Natural killer cell (primary cell): ENCODE results near the gene SGMS2. TPM values are rescaled to one million over a fixed set of nuclear protein-coding genes. Genes with fewer than 3 reads are reported as not detected.

Source experiments
- ATAC-seq, 3 donors: fragments of 150-1000 bp in 2 of 3; fragments of 200-7000 bp in 1 of 3; cut with Tn5 transposase; 1 replicate in 1 of 3; 2 replicates in 2 of 3; pipeline ENCODE4 v1.10.0; 2021; ENCODE audit warnings: mild to moderate bottlenecking in 2 of 3, moderate library complexity in 2 of 3
- DNase-seq, 2 donors: peaks; one replicate each; pipeline versions ENCODE4 v3.0.0 to v3.0.0-alpha.2; 2013 to 2021; ENCODE audit warnings: mixed read lengths in 1 of 2
- H3K27ac ChIP-seq: one replicate; pipeline ENCODE4 v1.5.1; 2013; ENCODE audit warnings: mild to moderate bottlenecking, low read length
- H3K27me3 ChIP-seq: one replicate; pipeline ENCODE4 v1.6.1; 2013; ENCODE audit warnings: low read length; ENCODE audit not compliant: control insufficient read depth, insufficient read depth
- H3K36me3 ChIP-seq: one replicate; pipeline ENCODE4 v1.6.1; 2013; ENCODE audit warnings: low read length; ENCODE audit not compliant: control insufficient read depth, insufficient read depth
- H3K4me1 ChIP-seq: one replicate; pipeline ENCODE4 v1.6.1; 2013; ENCODE audit warnings: low read length; ENCODE audit not compliant: control insufficient read depth, insufficient read depth
- H3K4me3 ChIP-seq: one replicate; pipeline ENCODE4 v1.5.1; 2013; ENCODE audit warnings: low read length
- H3K9me3 ChIP-seq: one replicate; pipeline ENCODE4 v1.6.1; 2013; ENCODE audit warnings: low read length; ENCODE audit not compliant: control insufficient read depth, insufficient read depth
- H3K27ac Mint-ChIP-seq, 2 donors: one replicate each; pipeline ENCODE4 v1.8.0; 2022; ENCODE audit warnings: mild to moderate bottlenecking in 2 of 2, mixed read lengths in 2 of 2, moderate library complexity in 1 of 2
- H3K27me3 Mint-ChIP-seq, 2 donors: one replicate each; pipeline ENCODE4 v1.8.0; 2022; ENCODE audit warnings: low read depth in 2 of 2, mixed read lengths in 2 of 2
- H3K36me3 Mint-ChIP-seq: one replicate; pipeline ENCODE4 v1.8.0; 2022; ENCODE audit warnings: mixed read lengths
- H3K4me1 Mint-ChIP-seq, 2 donors: one replicate each; pipeline ENCODE4 v1.8.0; 2022; ENCODE audit warnings: mixed read lengths in 2 of 2
- H3K4me3 Mint-ChIP-seq: one replicate; pipeline ENCODE4 v1.8.0; 2022; ENCODE audit warnings: mild to moderate bottlenecking, moderate library complexity, mixed read lengths
- H3K9me3 Mint-ChIP-seq, 2 donors: one replicate each; pipeline ENCODE4 v1.8.0; 2022; ENCODE audit warnings: mixed read lengths in 2 of 2
- WGBS: methylation state at CpG from one replicate; pipeline ENCODE4 v1.1.7; 2013; ENCODE audit warnings: missing lambda C conversion rate; ENCODE audit not compliant: insufficient coverage; 5-methylcytosine and 5-hydroxymethylcytosine counted together
- intact Hi-C: fragments of 100-400 bp; cut with micrococcal nuclease; formaldehyde crosslinking; loops from one replicate; pipeline ENCODE4 v1.14.2; 2022
- total RNA-seq, 4 donors: library from RNA; stranded (reverse); fragments of 120-200 nt in 1 of 4; gene quantifications; one replicate each; pipeline versions ENCODE4 v1.2.3 to v1.2.4, GENCODE V29; 2013 to 2022
- TF ChIP-seq, protein P1 (sequence below): fragments of 200-600 bp; IDR thresholded peaks from one replicate; pipeline ENCODE4 v1.8.0; 2022; ENCODE audit warnings: antibody characterized with exemption

Gene SGMS2
- total RNA-seq, 3 donors from 2014 or later (not counting 1 experiment from before 2014, with no cell fraction given), result 0.16 to 0.98 (median 0.54) TPM

DNA sequence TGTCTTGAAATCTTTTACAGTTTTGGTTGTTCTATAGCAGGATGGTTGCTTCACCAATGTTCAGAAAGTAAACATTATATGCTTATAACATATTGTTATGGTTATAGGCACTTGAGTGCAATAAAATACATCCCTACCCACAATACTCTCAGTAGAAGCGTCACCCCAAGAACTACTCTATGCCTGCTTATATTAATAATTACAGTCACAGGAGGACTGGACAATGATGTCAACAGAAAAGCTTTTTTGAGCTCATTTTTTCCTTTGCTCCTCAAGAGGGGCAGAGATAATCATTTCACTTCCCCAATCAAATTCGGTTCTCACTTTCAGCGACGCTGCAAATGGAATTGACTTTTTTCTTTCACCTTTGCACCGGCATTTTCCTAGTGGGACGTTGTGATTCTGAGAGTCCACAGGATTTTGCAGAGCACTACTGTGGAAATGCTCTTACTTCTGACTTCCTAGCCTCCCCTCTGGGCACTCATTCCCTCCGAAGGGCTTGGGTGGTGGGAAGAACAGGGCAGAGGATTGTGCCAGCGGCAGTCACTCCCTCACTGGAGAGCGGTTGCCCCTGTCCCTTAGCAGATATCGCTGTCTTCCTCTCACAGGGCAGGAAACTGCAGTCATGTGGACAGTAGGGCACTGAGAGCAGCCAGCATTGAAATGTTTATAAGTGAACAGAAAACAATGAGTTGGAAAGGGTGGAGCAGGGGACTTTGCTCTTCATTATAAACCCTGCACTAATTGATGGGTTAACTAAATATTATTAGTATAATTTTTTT lies 24.9 kb upstream of the SGMS2 start:
- Mint-ChIP-seq H3K9me3 (no peaks in the 10 kb centered on the region), H3K36me3 (no peaks in the 10 kb centered on the region), H3K27me3 (peaks cover 16 to 34% of the 10 kb centered on the region in 2 donors), H3K4me1 (no peaks in the 10 kb centered on the region), H3K27ac (no peak overlapping the region), H3K4me3 (no peak overlapping the region)
- ATAC-seq (peak in 1 of 3 donors; percentile 35), DNase-seq (no peak)
- H3K4me1 ChIP-seq, result no peaks in the 10 kb centered on the region
- TF ChIP-seq, protein P1, sequence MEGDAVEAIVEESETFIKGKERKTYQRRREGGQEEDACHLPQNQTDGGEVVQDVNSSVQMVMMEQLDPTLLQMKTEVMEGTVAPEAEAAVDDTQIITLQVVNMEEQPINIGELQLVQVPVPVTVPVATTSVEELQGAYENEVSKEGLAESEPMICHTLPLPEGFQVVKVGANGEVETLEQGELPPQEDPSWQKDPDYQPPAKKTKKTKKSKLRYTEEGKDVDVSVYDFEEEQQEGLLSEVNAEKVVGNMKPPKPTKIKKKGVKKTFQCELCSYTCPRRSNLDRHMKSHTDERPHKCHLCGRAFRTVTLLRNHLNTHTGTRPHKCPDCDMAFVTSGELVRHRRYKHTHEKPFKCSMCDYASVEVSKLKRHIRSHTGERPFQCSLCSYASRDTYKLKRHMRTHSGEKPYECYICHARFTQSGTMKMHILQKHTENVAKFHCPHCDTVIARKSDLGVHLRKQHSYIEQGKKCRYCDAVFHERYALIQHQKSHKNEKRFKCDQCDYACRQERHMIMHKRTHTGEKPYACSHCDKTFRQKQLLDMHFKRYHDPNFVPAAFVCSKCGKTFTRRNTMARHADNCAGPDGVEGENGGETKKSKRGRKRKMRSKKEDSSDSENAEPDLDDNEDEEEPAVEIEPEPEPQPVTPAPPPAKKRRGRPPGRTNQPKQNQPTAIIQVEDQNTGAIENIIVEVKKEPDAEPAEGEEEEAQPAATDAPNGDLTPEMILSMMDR, result no peak
- 36% methylated on average over 10 of the region's 10 CpGs for WGBS
- H3K27me3 ChIP-seq, result no peaks in the 10 kb centered on the region
- intact Hi-C loops, result no loop called here
- H3K4me3 ChIP-seq, result no peak overlapping the region
- no peak overlapping the region for H3K27ac ChIP-seq
- H3K36me3 ChIP-seq, result no peaks in the 10 kb centered on the region
- no peaks in the 10 kb centered on the region for H3K9me3 ChIP-seq

DNA sequence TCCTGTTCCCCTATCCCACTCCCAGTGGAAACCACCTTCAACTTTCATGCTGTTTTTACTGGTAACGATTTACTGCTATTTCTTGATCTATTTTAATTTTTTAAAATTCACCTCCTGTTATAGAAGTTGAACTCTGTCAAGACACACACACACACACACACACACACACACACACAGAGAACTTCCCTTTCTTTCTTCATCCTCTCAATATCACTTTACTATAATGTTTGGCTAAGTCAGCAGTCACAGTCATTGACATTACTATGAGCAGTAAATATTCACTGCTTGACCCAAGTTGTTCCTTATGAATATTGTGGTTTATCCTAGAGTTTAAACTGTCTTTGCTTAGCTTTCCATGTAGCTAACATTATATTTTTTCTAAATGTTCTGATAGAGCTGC lies 24.0 kb upstream of the SGMS2 start:
- TF ChIP-seq, protein P1, result no peak
- no peaks in the 10 kb centered on the region for H3K4me1 ChIP-seq
- no peaks in the 10 kb centered on the region for H3K9me3 ChIP-seq
- H3K4me3 ChIP-seq, result no peak overlapping the region
- no peak for DNase-seq
- no peaks in the 10 kb centered on the region for H3K27me3 ChIP-seq
- WGBS, result 8% methylated on average over 1 of the region's 1 CpG
- peaks cover 18 to 29% of the 10 kb centered on the region in 2 donors for H3K27me3 Mint-ChIP-seq
- no peak for ATAC-seq
- no peak overlapping the region for H3K27ac ChIP-seq
- H3K4me3 Mint-ChIP-seq, result no peak overlapping the region
- H3K27ac Mint-ChIP-seq, result no peak overlapping the region
- intact Hi-C loops, result no loop called here
- no peaks in the 10 kb centered on the region for H3K9me3 Mint-ChIP-seq
- H3K4me1 Mint-ChIP-seq, result no peaks in the 10 kb centered on the region
- no peaks in the 10 kb centered on the region for H3K36me3 ChIP-seq
- no peaks in the 10 kb centered on the region for H3K36me3 Mint-ChIP-seq

DNA sequence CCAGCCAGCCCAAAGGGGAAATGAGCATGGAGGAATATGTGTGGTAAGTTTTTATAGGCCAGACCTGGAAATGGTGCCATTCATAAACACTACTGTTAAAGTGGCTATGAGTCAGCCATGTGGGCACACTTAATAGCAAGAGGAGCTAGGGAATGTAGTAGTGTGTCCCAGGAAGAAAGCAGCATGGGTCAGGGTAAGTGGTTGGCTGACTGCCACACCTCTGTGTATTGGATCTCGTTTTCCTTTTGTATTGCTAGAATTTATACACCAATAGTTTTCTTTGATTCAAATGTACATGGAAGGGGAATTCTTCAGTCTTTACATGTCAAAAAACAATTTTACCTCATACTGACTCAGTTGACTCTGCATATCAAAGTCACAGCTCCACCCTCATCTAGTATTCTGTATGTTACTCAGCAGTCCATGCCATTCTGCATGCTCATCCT lies 22.9 kb upstream of the SGMS2 start:
- H3K4me3 Mint-ChIP-seq, result no peak overlapping the region
- no peaks in the 10 kb centered on the region for H3K4me1 ChIP-seq
- H3K36me3 ChIP-seq, result no peaks in the 10 kb centered on the region
- no CpG with 5 or more reads among the region's 1 CpG for WGBS
- no peaks in the 10 kb centered on the region for H3K27me3 ChIP-seq
- no peaks in the 10 kb centered on the region for H3K4me1 Mint-ChIP-seq
- no peak overlapping the region for H3K27ac ChIP-seq
- no peaks in the 10 kb centered on the region for H3K9me3 ChIP-seq
- DNase-seq (no peak), ATAC-seq (no peak)
- intact Hi-C loops, result no loop called here
- H3K9me3 Mint-ChIP-seq, result no peaks in the 10 kb centered on the region
- H3K27ac Mint-ChIP-seq, result no peak overlapping the region
- peaks cover 13 to 18% of the 10 kb centered on the region in 2 donors for H3K27me3 Mint-ChIP-seq
- TF ChIP-seq, protein P1, result no peak
- no peak overlapping the region for H3K4me3 ChIP-seq
- no peaks in the 10 kb centered on the region for H3K36me3 Mint-ChIP-seq
